Astrocyte (in vitro differentiated cells and primary cell): ENCODE measurements around the gene ZNF407. TPM values are rescaled to one million over a fixed set of nuclear protein-coding genes. Genes with fewer than 3 reads are reported as not detected.
A peak's percentile ranks its signal among the peaks of the same experiment; 100 is the strongest.

ENCODE experiments used
- DNase-seq: peaks from one replicate; pipeline ENCODE4 v3.0.0-alpha.2; 2010; ENCODE audit warnings: low read depth
- FAIRE-seq: peaks from 2 replicates; lab custom pipeline; 2011; peaks lifted over from hg19 to GRCh38; lab: Jason Lieb, UNC
- H2AFZ ChIP-seq: 2 replicates; pipeline ENCODE4 v1.6.0; 2012; ENCODE audit warnings: low read depth, low read length, inconsistent platforms
- H3K27ac ChIP-seq: 2 replicates; pipeline ENCODE4 v1.5.1; 2011; ENCODE audit warnings: low read depth, low read length, inconsistent platforms
- H3K27me3 ChIP-seq: 2 replicates; pipeline ENCODE4 v1.6.0; 2011; ENCODE audit warnings: low read length, inconsistent platforms; ENCODE audit not compliant: insufficient read depth
- H3K36me3 ChIP-seq: 2 replicates; pipeline ENCODE4 v1.5.1; 2011; ENCODE audit warnings: low read length, inconsistent platforms; ENCODE audit not compliant: insufficient read depth
- H3K4me1 ChIP-seq: 2 replicates; pipeline ENCODE4 v1.5.1; 2011; ENCODE audit warnings: low read length, inconsistent platforms; ENCODE audit not compliant: insufficient read depth
- H3K4me2 ChIP-seq: 2 replicates; pipeline ENCODE4 v1.6.0; 2012; ENCODE audit warnings: low read length, inconsistent platforms
- H3K4me3 ChIP-seq: 2 replicates; pipeline ENCODE4 v1.5.1; 2011; ENCODE audit warnings: low read depth, mild to moderate bottlenecking, low read length, inconsistent platforms; ENCODE audit not compliant: insufficient read depth
- H3K79me2 ChIP-seq: 2 replicates; pipeline ENCODE4 v1.6.0; 2012; ENCODE audit warnings: mild to moderate bottlenecking, low read length, inconsistent platforms; ENCODE audit not compliant: insufficient read depth
- H3K9ac ChIP-seq: 2 replicates; pipeline ENCODE4 v1.6.0; 2012; ENCODE audit warnings: mild to moderate bottlenecking, low read length, inconsistent platforms
- H3K9me3 ChIP-seq: 2 replicates; pipeline ENCODE4 v1.5.1; 2012; ENCODE audit warnings: low read depth, mild to moderate bottlenecking, low read length, inconsistent platforms; ENCODE audit not compliant: insufficient read depth
- H4K20me1 ChIP-seq: 2 replicates; pipeline ENCODE4 v1.6.0; 2012; ENCODE audit warnings: low read length, inconsistent platforms; ENCODE audit not compliant: insufficient read depth
- H3K27ac Mint-ChIP-seq: one replicate; pipeline ENCODE4 v1.8.0; 2021; ENCODE audit warnings: mild to moderate bottlenecking, mixed read lengths; ENCODE audit not compliant: unreplicated experiment
- H3K27me3 Mint-ChIP-seq: one replicate; pipeline ENCODE4 v1.8.0; 2021; ENCODE audit warnings: low read depth, mixed read lengths; ENCODE audit not compliant: unreplicated experiment
- H3K36me3 Mint-ChIP-seq: one replicate; pipeline ENCODE4 v1.8.0; 2021; ENCODE audit warnings: low read depth, mixed read lengths; ENCODE audit not compliant: unreplicated experiment
- H3K4me1 Mint-ChIP-seq: one replicate; pipeline ENCODE4 v1.8.0; 2021; ENCODE audit warnings: low read depth, mixed read lengths; ENCODE audit not compliant: unreplicated experiment
- H3K4me3 Mint-ChIP-seq: one replicate; pipeline ENCODE4 v1.8.0; 2021; ENCODE audit warnings: mild to moderate bottlenecking, moderate library complexity, mixed read lengths; ENCODE audit not compliant: unreplicated experiment
- H3K9me3 Mint-ChIP-seq: one replicate; pipeline ENCODE4 v1.8.0; 2021; ENCODE audit warnings: mild to moderate bottlenecking, mixed read lengths; ENCODE audit not compliant: unreplicated experiment
- CTCF ChIP-seq: IDR thresholded peaks from 2 replicates; pipeline ENCODE4 v1.5.1; 2011; ENCODE audit warnings: low read depth, mild to moderate bottlenecking, inconsistent platforms, low read length, moderate library complexity; ENCODE audit not compliant: insufficient read depth
- EZH2 ChIP-seq: IDR thresholded peaks from 2 replicates; pipeline ENCODE4 v1.6.1; 2012; ENCODE audit warnings: mild to moderate bottlenecking, low read length, inconsistent platforms; ENCODE audit not compliant: insufficient read depth
- total RNA-seq: library from RNA; stranded (reverse); gene quantifications from 2 replicates; pipeline ENCODE4 v1.2.1, GENCODE V29; 2021

The ZNF407 gene
- total RNA-seq, 1 donor from 2014 or later: 13.8 TPM

- no peak overlapping the region for H2AFZ ChIP-seq
- peaks cover 8% of the 10 kb centered on the region for H3K4me1 ChIP-seq
- no peaks in the 10 kb centered on the region for H3K9me3 ChIP-seq
- FAIRE-seq (peak; percentile 45), DNase-seq (peak; percentile 48)
- Mint-ChIP-seq H3K36me3 (peaks cover 3% of the 10 kb centered on the region), H3K27ac (no peak overlapping the region), H3K9me3 (no peaks in the 10 kb centered on the region), H3K27me3 (no peaks in the 10 kb centered on the region), H3K4me3 (no peak overlapping the region), H3K4me1 (peaks cover 22% of the 10 kb centered on the region)
- no peaks in the 10 kb centered on the region for H3K27me3 ChIP-seq
- no peaks in the 10 kb centered on the region for H3K36me3 ChIP-seq
- TF ChIP-seq CTCF: no peak
- TF ChIP-seq EZH2: no peak
- no peak overlapping the region for H3K27ac ChIP-seq
- peak overlapping the region; percentile 39 for H3K4me2 ChIP-seq
- no peak overlapping the region for H3K4me3 ChIP-seq
- H4K20me1 ChIP-seq: no peaks in the 10 kb centered on the region
- H3K79me2 ChIP-seq: no peaks in the 10 kb centered on the region
- no peak overlapping the region for H3K9ac ChIP-seq
These were observed 301.3 kb downstream of the ZNF407 start for GRCh38 chr18:74898965-74899364.

- Histone ChIP-seq H4K20me1 (no peaks in the 10 kb centered on the region), H2AFZ (no peak overlapping the region), H3K27me3 (no peaks in the 10 kb centered on the region), H3K36me3 (no peaks in the 10 kb centered on the region), H3K4me1 (peaks cover 8% of the 10 kb centered on the region), H3K9ac (no peak overlapping the region), H3K27ac (no peak overlapping the region), H3K4me2 (peak overlapping the region; percentile 39), H3K4me3 (no peak overlapping the region), H3K9me3 (no peaks in the 10 kb centered on the region), H3K79me2 (no peaks in the 10 kb centered on the region)
- FAIRE-seq (no peak), DNase-seq (no peak)
- H3K9me3 Mint-ChIP-seq: no peaks in the 10 kb centered on the region
- TF ChIP-seq CTCF (no peak), EZH2 (no peak)
- H3K36me3 Mint-ChIP-seq: peaks cover 3% of the 10 kb centered on the region
- H3K4me3 Mint-ChIP-seq: no peak overlapping the region
- no peaks in the 10 kb centered on the region for H3K27me3 Mint-ChIP-seq
- H3K4me1 Mint-ChIP-seq: peaks cover 22% of the 10 kb centered on the region
- H3K27ac Mint-ChIP-seq: no peak overlapping the region
These were observed 301.9 kb downstream of the ZNF407 start for GRCh38 chr18:74899554-74899953.

- H3K4me3 ChIP-seq: no peak overlapping the region
- H3K36me3 ChIP-seq: no peaks in the 10 kb centered on the region
- H3K4me2 ChIP-seq: no peak overlapping the region
- no peaks in the 10 kb centered on the region for H3K9me3 Mint-ChIP-seq
- H3K27ac ChIP-seq: no peak overlapping the region
- no peak overlapping the region for H3K27ac Mint-ChIP-seq
- peaks cover 15% of the 10 kb centered on the region for H3K4me1 Mint-ChIP-seq
- no peaks in the 10 kb centered on the region for H4K20me1 ChIP-seq
- no peaks in the 10 kb centered on the region for H3K79me2 ChIP-seq
- no peak overlapping the region for H2AFZ ChIP-seq
- no peak overlapping the region for H3K4me3 Mint-ChIP-seq
- H3K27me3 Mint-ChIP-seq: no peaks in the 10 kb centered on the region
- H3K27me3 ChIP-seq: no peaks in the 10 kb centered on the region
- H3K9me3 ChIP-seq: no peaks in the 10 kb centered on the region
- FAIRE-seq: no peak
- TF ChIP-seq CTCF (no peak), EZH2 (no peak)
- DNase-seq: no peak
- peaks cover 8% of the 10 kb centered on the region for H3K4me1 ChIP-seq
- peaks cover 3% of the 10 kb centered on the region for H3K36me3 Mint-ChIP-seq
- no peak overlapping the region for H3K9ac ChIP-seq
These were observed 303.9 kb downstream of the ZNF407 start for GRCh38 chr18:74901362-74902146.
